HCT116 (cell line): ENCODE measurements around the gene FA2H.

Experiments used
- CEBPB ChIP-seq: IDR thresholded peaks from 2 replicates; pipeline ENCODE4 v1.6.1; 2012; ENCODE audit warnings: low read depth
- EZH2 ChIP-seq: fragments of 200-600 bp; sonication (generic); IDR thresholded peaks from 2 replicates; pipeline ENCODE4 v1.6.1; 2017; ENCODE audit warnings: antibody characterized with exemption, mixed run types
- POLR2A ChIP-seq: IDR thresholded peaks from 2 replicates; pipeline ENCODE4 v1.7.0; 2011; ENCODE audit warnings: borderline replicate concordance; ENCODE audit not compliant: insufficient read depth, insufficient read length; ENCODE audit errors: extremely low read depth
- POLR2AphosphoS5 ChIP-seq: IDR thresholded peaks from 2 replicates; pipeline ENCODE4 v1.6.1; 2011; ENCODE audit warnings: mild to moderate bottlenecking, low read depth, low read length, moderate library complexity
- SP1 ChIP-seq: IDR thresholded peaks from 2 replicates; pipeline ENCODE4 v1.6.1; 2012; ENCODE audit warnings: low read depth
- SRF ChIP-seq: IDR thresholded peaks from 2 replicates; pipeline ENCODE4 v1.6.1; 2012; ENCODE audit warnings: low read depth
- YY1 ChIP-seq: IDR thresholded peaks from 2 replicates; pipeline ENCODE4 v1.6.1; 2011; ENCODE audit warnings: low read length, low read depth, moderate library complexity, mild to moderate bottlenecking; ENCODE audit not compliant: insufficient replicate concordance; ENCODE audit errors: extremely low read depth
- ZNF274 ChIP-seq: fragments of 200-500 bp; sonication (Bioruptor generic); IDR thresholded peaks from 2 replicates; pipeline ENCODE4 v1.6.1; 2014; ENCODE audit warnings: mild to moderate bottlenecking, low read depth, low read length, inconsistent platforms
- TF ChIP-seq, protein P1 (sequence below), 3 experiments: fragments of 200-600 bp in 1 of 3; sonication (generic) in 1 of 3; IDR thresholded peaks in 2 of 3; conservative IDR thresholded peaks in 1 of 3; 2 replicates each; pipeline ENCODE4 v1.5.1; 2012 to 2017; ENCODE audit warnings: low read depth in 2 of 3, low read length in 2 of 3, antibody characterized with exemption in 1 of 3, borderline replicate concordance in 1 of 3, control low read depth in 1 of 3, mild to moderate bottlenecking in 1 of 3, mixed read lengths in 1 of 3, mixed run types in 1 of 3, moderate library complexity in 1 of 3; ENCODE audit not compliant: insufficient read depth in 1 of 3
- TF ChIP-seq, protein P2 (sequence below): IDR thresholded peaks from 2 replicates; pipeline ENCODE4 v1.6.1; 2012; ENCODE audit warnings: low read depth
- TF ChIP-seq, protein P3 (sequence below): IDR thresholded peaks from 2 replicates; pipeline ENCODE4 v1.6.1; 2012
- TF ChIP-seq, protein P4 (sequence below): IDR thresholded peaks from 2 replicates; pipeline ENCODE4 v1.6.1; 2011; ENCODE audit warnings: mild to moderate bottlenecking, low read length, moderate library complexity; ENCODE audit not compliant: insufficient replicate concordance; ENCODE audit errors: extremely low read depth

DNA sequence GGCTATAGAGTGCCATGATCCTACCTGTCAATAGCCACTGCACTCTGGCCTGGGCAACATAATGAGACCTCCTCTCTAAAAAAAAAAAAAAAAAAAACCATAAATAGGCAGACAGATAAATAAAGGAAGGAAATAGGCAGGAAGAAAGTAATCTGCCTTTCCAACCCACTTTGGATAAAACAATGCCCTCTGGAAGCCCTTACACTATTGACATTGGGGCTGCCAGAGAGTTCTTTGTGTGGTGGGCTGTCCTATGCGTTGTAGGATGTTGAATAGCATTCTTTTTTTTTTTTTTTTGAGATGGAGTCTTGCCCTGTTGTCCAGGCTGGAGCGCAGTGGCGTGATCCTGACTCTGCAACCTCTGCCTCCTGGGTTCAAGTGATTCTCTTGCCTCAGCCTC lies 100.7 kb downstream of the FA2H start:
- TF ChIP-seq, protein P1, sequence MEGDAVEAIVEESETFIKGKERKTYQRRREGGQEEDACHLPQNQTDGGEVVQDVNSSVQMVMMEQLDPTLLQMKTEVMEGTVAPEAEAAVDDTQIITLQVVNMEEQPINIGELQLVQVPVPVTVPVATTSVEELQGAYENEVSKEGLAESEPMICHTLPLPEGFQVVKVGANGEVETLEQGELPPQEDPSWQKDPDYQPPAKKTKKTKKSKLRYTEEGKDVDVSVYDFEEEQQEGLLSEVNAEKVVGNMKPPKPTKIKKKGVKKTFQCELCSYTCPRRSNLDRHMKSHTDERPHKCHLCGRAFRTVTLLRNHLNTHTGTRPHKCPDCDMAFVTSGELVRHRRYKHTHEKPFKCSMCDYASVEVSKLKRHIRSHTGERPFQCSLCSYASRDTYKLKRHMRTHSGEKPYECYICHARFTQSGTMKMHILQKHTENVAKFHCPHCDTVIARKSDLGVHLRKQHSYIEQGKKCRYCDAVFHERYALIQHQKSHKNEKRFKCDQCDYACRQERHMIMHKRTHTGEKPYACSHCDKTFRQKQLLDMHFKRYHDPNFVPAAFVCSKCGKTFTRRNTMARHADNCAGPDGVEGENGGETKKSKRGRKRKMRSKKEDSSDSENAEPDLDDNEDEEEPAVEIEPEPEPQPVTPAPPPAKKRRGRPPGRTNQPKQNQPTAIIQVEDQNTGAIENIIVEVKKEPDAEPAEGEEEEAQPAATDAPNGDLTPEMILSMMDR (IDR thresholded peaks at IDR 0.05 in 2 of 3, conservative IDR thresholded peaks at IDR 0.05 in 1 of 3; ENCODE audit: borderline replicate concordance in 1 of 3, insufficient read depth in 1 of 3, low read depth in 2 of 3, low read length in 2 of 3), result no peak
- no peak for TF ChIP-seq POLR2A
- no peak for TF ChIP-seq SP1
- TF ChIP-seq POLR2AphosphoS5, result no peak
- TF ChIP-seq, protein P2, sequence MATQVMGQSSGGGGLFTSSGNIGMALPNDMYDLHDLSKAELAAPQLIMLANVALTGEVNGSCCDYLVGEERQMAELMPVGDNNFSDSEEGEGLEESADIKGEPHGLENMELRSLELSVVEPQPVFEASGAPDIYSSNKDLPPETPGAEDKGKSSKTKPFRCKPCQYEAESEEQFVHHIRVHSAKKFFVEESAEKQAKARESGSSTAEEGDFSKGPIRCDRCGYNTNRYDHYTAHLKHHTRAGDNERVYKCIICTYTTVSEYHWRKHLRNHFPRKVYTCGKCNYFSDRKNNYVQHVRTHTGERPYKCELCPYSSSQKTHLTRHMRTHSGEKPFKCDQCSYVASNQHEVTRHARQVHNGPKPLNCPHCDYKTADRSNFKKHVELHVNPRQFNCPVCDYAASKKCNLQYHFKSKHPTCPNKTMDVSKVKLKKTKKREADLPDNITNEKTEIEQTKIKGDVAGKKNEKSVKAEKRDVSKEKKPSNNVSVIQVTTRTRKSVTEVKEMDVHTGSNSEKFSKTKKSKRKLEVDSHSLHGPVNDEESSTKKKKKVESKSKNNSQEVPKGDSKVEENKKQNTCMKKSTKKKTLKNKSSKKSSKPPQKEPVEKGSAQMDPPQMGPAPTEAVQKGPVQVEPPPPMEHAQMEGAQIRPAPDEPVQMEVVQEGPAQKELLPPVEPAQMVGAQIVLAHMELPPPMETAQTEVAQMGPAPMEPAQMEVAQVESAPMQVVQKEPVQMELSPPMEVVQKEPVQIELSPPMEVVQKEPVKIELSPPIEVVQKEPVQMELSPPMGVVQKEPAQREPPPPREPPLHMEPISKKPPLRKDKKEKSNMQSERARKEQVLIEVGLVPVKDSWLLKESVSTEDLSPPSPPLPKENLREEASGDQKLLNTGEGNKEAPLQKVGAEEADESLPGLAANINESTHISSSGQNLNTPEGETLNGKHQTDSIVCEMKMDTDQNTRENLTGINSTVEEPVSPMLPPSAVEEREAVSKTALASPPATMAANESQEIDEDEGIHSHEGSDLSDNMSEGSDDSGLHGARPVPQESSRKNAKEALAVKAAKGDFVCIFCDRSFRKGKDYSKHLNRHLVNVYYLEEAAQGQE, result no peak
- TF ChIP-seq YY1, result no peak
- TF ChIP-seq SRF, result no peak
- no peak for TF ChIP-seq ZNF274
- TF ChIP-seq EZH2, result no peak
- TF ChIP-seq, protein P3, sequence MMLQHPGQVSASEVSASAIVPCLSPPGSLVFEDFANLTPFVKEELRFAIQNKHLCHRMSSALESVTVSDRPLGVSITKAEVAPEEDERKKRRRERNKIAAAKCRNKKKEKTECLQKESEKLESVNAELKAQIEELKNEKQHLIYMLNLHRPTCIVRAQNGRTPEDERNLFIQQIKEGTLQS, result no peak
- TF ChIP-seq, protein P4, sequence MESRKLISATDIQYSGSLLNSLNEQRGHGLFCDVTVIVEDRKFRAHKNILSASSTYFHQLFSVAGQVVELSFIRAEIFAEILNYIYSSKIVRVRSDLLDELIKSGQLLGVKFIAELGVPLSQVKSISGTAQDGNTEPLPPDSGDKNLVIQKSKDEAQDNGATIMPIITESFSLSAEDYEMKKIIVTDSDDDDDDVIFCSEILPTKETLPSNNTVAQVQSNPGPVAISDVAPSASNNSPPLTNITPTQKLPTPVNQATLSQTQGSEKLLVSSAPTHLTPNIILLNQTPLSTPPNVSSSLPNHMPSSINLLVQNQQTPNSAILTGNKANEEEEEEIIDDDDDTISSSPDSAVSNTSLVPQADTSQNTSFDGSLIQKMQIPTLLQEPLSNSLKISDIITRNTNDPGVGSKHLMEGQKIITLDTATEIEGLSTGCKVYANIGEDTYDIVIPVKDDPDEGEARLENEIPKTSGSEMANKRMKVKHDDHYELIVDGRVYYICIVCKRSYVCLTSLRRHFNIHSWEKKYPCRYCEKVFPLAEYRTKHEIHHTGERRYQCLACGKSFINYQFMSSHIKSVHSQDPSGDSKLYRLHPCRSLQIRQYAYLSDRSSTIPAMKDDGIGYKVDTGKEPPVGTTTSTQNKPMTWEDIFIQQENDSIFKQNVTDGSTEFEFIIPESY, result no peak
- TF ChIP-seq CEBPB, result no peak
